ENCODE results near the gene RAB20. TPM values are rescaled to one million over a fixed set of nuclear protein-coding genes. Genes with fewer than 3 reads are reported as not detected.

Gene RAB20
- polyA plus RNA-seq, 1 donor (not counting 4 experiments of a cell fraction or from before 2014, with no cell fraction given) = 4.3 TPM

GRCh38 chr13:110589793-110590390 lies 28.4 kb upstream of the RAB20 start:
- no peak overlapping the region for H3K27ac ChIP-seq (ENCODE audit: control insufficient read depth, insufficient read depth, low read length)

GRCh38 chr13:110583178-110583865 lies 21.8 kb upstream of the RAB20 start:
- H3K27me3 ChIP-seq (ENCODE audit: control insufficient read depth, extremely low read depth, insufficient read depth, low read length) = no peaks in the 10 kb centered on the region
- TF ChIP-seq EZH2 (IDR thresholded peaks at IDR 0.05; ENCODE audit: low read length) = no peak
- TF ChIP-seq CTCF (optimal IDR thresholded peaks at IDR 0.05 in 1 of 3, IDR thresholded peaks at IDR 0.05 in 1 of 3, conservative IDR thresholded peaks at IDR 0.05 in 1 of 3; ENCODE audit: extremely low read depth in 1 of 3, insufficient read depth in 2 of 3, low read length in 3 of 3) = no peak

More at GRCh38 chr13:110589793-110590390, 28.4 kb upstream of the RAB20 start:
- peak overlapping the region; percentile 56 for H3K4me2 ChIP-seq (ENCODE audit: control insufficient read depth, extremely low read depth, insufficient read depth, low read depth, low read length)
- TF ChIP-seq EZH2 (IDR thresholded peaks at IDR 0.05; ENCODE audit: low read length) = no peak
- no peak for TF ChIP-seq CTCF (optimal IDR thresholded peaks at IDR 0.05 in 1 of 3, IDR thresholded peaks at IDR 0.05 in 1 of 3, conservative IDR thresholded peaks at IDR 0.05 in 1 of 3; ENCODE audit: extremely low read depth in 1 of 3, insufficient read depth in 2 of 3, low read length in 3 of 3)
- no peaks in the 10 kb centered on the region for H4K20me1 ChIP-seq (ENCODE audit: control insufficient read depth, extremely low read depth, insufficient read depth, low read length)
- H2AFZ ChIP-seq (ENCODE audit: control insufficient read depth, low read length) = no peak overlapping the region
- peaks cover 18% of the 10 kb centered on the region for H3K4me1 ChIP-seq (ENCODE audit: control insufficient read depth, extremely low read depth, insufficient read depth, low read length)
- no peak overlapping the region for H3K9ac ChIP-seq (ENCODE audit: control insufficient read depth, extremely low read depth, insufficient read depth, low read length)
- H3K9me1 ChIP-seq (ENCODE audit: control insufficient read depth, extremely low read depth, insufficient read depth, low read length) = no peaks in the 10 kb centered on the region
- DNase-seq (ENCODE audit: low read depth, low spot score) (no peak), FAIRE-seq (no peak)
- no peaks in the 10 kb centered on the region for H3K27me3 ChIP-seq (ENCODE audit: control insufficient read depth, extremely low read depth, insufficient read depth, low read length)
- dilution Hi-C loops (cut with MboI; ENCODE audit: extremely low pct_ligation_motif_present, low sequenced_read_pairs) = no loop called here
- H3K36me3 ChIP-seq (ENCODE audit: control insufficient read depth in 2 of 2, extremely low read depth in 1 of 2, insufficient read depth in 2 of 2, low read length in 2 of 2) = no peaks in the 10 kb centered on the region
- H3K79me2 ChIP-seq (ENCODE audit: control insufficient read depth, insufficient read depth, low read length) = no peaks in the 10 kb centered on the region
- no peaks in the 10 kb centered on the region for H3K9me3 ChIP-seq (ENCODE audit: control insufficient read depth, low read depth, low read length)
- no peak overlapping the region for H3K4me3 ChIP-seq (ENCODE audit: control insufficient read depth in 2 of 3, extremely low read depth in 1 of 3, insufficient read depth in 2 of 3, low read depth in 1 of 3, low read length in 3 of 3)

More at GRCh38 chr13:110583178-110583865, 21.8 kb upstream of the RAB20 start:
- Histone ChIP-seq H3K4me2 (ENCODE audit: control insufficient read depth, extremely low read depth, insufficient read depth, low read depth, low read length) (no peak overlapping the region), H3K9ac (ENCODE audit: control insufficient read depth, extremely low read depth, insufficient read depth, low read length) (no peak overlapping the region), H3K79me2 (ENCODE audit: control insufficient read depth, insufficient read depth, low read length) (no peaks in the 10 kb centered on the region), H3K4me3 (ENCODE audit: control insufficient read depth in 2 of 3, extremely low read depth in 1 of 3, insufficient read depth in 2 of 3, low read depth in 1 of 3, low read length in 3 of 3) (no peak overlapping the region), H3K9me3 (ENCODE audit: control insufficient read depth, low read depth, low read length) (no peaks in the 10 kb centered on the region), H2AFZ (ENCODE audit: control insufficient read depth, low read length) (no peak overlapping the region), H3K27ac (ENCODE audit: control insufficient read depth, insufficient read depth, low read length) (no peak overlapping the region), H3K9me1 (ENCODE audit: control insufficient read depth, extremely low read depth, insufficient read depth, low read length) (no peaks in the 10 kb centered on the region), H3K36me3 (ENCODE audit: control insufficient read depth in 2 of 2, extremely low read depth in 1 of 2, insufficient read depth in 2 of 2, low read length in 2 of 2) (no peaks in the 10 kb centered on the region), H4K20me1 (ENCODE audit: control insufficient read depth, extremely low read depth, insufficient read depth, low read length) (no peaks in the 10 kb centered on the region), H3K4me1 (ENCODE audit: control insufficient read depth, extremely low read depth, insufficient read depth, low read length) (no peaks in the 10 kb centered on the region)
- FAIRE-seq (no peak), DNase-seq (ENCODE audit: low read depth, low spot score) (no peak)
- dilution Hi-C loops (cut with MboI; ENCODE audit: extremely low pct_ligation_motif_present, low sequenced_read_pairs) = no loop called here

Data from keratinocyte (primary cell).